ENCODE measurements around the gene PCBD2.

- TF ChIP-seq, protein P1, sequence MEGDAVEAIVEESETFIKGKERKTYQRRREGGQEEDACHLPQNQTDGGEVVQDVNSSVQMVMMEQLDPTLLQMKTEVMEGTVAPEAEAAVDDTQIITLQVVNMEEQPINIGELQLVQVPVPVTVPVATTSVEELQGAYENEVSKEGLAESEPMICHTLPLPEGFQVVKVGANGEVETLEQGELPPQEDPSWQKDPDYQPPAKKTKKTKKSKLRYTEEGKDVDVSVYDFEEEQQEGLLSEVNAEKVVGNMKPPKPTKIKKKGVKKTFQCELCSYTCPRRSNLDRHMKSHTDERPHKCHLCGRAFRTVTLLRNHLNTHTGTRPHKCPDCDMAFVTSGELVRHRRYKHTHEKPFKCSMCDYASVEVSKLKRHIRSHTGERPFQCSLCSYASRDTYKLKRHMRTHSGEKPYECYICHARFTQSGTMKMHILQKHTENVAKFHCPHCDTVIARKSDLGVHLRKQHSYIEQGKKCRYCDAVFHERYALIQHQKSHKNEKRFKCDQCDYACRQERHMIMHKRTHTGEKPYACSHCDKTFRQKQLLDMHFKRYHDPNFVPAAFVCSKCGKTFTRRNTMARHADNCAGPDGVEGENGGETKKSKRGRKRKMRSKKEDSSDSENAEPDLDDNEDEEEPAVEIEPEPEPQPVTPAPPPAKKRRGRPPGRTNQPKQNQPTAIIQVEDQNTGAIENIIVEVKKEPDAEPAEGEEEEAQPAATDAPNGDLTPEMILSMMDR (IDR thresholded peaks at IDR 0.05; ENCODE audit: low read depth, low read length, missing input control): no peak
- no peak for TF ChIP-seq MAX (IDR thresholded peaks at IDR 0.05)
- no peak for TF ChIP-seq RAD21 (IDR thresholded peaks at IDR 0.05)
- no peak for TF ChIP-seq JUND (IDR thresholded peaks at IDR 0.05)
- no peak for TF ChIP-seq TAF1 (conservative IDR thresholded peaks at IDR 0.05)
- TF ChIP-seq YY1 (IDR thresholded peaks at IDR 0.05): no peak
- TF ChIP-seq, protein P2, sequence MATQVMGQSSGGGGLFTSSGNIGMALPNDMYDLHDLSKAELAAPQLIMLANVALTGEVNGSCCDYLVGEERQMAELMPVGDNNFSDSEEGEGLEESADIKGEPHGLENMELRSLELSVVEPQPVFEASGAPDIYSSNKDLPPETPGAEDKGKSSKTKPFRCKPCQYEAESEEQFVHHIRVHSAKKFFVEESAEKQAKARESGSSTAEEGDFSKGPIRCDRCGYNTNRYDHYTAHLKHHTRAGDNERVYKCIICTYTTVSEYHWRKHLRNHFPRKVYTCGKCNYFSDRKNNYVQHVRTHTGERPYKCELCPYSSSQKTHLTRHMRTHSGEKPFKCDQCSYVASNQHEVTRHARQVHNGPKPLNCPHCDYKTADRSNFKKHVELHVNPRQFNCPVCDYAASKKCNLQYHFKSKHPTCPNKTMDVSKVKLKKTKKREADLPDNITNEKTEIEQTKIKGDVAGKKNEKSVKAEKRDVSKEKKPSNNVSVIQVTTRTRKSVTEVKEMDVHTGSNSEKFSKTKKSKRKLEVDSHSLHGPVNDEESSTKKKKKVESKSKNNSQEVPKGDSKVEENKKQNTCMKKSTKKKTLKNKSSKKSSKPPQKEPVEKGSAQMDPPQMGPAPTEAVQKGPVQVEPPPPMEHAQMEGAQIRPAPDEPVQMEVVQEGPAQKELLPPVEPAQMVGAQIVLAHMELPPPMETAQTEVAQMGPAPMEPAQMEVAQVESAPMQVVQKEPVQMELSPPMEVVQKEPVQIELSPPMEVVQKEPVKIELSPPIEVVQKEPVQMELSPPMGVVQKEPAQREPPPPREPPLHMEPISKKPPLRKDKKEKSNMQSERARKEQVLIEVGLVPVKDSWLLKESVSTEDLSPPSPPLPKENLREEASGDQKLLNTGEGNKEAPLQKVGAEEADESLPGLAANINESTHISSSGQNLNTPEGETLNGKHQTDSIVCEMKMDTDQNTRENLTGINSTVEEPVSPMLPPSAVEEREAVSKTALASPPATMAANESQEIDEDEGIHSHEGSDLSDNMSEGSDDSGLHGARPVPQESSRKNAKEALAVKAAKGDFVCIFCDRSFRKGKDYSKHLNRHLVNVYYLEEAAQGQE (IDR thresholded peaks at IDR 0.05): no peak
- no peak for TF ChIP-seq RXRA (IDR thresholded peaks at IDR 0.05)
- TF ChIP-seq, protein P3, sequence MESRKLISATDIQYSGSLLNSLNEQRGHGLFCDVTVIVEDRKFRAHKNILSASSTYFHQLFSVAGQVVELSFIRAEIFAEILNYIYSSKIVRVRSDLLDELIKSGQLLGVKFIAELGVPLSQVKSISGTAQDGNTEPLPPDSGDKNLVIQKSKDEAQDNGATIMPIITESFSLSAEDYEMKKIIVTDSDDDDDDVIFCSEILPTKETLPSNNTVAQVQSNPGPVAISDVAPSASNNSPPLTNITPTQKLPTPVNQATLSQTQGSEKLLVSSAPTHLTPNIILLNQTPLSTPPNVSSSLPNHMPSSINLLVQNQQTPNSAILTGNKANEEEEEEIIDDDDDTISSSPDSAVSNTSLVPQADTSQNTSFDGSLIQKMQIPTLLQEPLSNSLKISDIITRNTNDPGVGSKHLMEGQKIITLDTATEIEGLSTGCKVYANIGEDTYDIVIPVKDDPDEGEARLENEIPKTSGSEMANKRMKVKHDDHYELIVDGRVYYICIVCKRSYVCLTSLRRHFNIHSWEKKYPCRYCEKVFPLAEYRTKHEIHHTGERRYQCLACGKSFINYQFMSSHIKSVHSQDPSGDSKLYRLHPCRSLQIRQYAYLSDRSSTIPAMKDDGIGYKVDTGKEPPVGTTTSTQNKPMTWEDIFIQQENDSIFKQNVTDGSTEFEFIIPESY (IDR thresholded peaks at IDR 0.05): no peak
- TF ChIP-seq NR2F2 (IDR thresholded peaks at IDR 0.05): no peak
Observed at GRCh38 chr5:135012033-135012588, 107.2 kb downstream of the PCBD2 start.

Measured in liver (tissue), 3 donors.